Measurements from ENCODE around the gene XPO6.

GRCh38 chr16:28163699-28164098 is 48.1 kb downstream of the XPO6 start:
- TF ChIP-seq POLR2A (IDR thresholded peaks at IDR 0.05) (no peak), CTCF (IDR thresholded peaks at IDR 0.05) (no peak)
